Measurements from ENCODE around the gene LIME1. TPM values are rescaled to one million over a fixed set of nuclear protein-coding genes. Genes with fewer than 3 reads are reported as not detected.
A peak's percentile ranks its signal among the peaks of the same experiment; 100 is the strongest.
"Not testable (repeated sequence)": the region's sequence is repeated elsewhere in the genome, so short reads cannot be mapped to it uniquely, and the experiment has no call there.

Gene LIME1
- total and polyA plus RNA-seq, 8 donors = 3.0 to 10.8 (median 6.3) TPM

DNA sequence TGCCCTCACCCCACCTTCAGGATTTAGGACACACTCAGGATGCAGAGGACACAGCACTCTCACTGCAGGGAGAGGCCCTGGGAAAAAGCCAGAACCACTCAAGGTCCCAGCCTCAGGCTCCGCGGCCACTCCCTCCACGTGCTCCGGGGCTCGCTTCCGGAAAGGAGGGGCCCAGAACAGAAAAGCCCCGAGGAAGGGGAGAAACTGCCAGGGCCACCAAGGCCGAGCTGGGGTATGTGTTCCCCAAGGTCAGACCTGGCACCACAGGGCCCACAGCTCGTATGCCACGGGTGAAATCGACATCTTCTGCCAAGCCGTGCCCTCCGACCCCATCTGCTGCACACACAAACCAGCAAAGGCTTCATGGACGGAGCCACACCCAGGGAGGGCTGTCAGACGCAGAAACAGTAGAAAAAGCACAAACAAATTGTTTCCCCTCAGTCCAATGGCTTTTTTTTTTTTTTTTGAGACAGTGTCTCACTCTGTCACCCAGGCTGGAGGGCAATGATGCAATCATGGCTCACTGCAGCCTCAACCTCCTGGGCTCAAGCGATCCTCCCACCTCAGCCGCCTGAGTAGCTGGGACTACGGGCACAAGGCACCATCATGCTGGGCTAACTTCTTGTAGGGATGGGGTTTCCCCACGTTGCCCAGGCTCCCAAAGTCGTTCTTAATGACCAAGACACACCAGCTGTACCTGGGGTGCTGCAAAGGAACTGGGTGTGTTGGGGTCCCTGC, 36.5 kb downstream of the LIME1 start:
- intact Hi-C loops (cut with DNase I) = no loop called here
- H3K27me3 ChIP-seq = peaks cover 0 to 10% of the 10 kb centered on the region in 2 donors
- no peaks in the 10 kb centered on the region for H3K9me3 ChIP-seq
- H3K27ac ChIP-seq = no peak overlapping the region
- peaks cover 0 to 24% of the 10 kb centered on the region in 2 donors for H3K4me1 ChIP-seq
- TF ChIP-seq, protein P1, sequence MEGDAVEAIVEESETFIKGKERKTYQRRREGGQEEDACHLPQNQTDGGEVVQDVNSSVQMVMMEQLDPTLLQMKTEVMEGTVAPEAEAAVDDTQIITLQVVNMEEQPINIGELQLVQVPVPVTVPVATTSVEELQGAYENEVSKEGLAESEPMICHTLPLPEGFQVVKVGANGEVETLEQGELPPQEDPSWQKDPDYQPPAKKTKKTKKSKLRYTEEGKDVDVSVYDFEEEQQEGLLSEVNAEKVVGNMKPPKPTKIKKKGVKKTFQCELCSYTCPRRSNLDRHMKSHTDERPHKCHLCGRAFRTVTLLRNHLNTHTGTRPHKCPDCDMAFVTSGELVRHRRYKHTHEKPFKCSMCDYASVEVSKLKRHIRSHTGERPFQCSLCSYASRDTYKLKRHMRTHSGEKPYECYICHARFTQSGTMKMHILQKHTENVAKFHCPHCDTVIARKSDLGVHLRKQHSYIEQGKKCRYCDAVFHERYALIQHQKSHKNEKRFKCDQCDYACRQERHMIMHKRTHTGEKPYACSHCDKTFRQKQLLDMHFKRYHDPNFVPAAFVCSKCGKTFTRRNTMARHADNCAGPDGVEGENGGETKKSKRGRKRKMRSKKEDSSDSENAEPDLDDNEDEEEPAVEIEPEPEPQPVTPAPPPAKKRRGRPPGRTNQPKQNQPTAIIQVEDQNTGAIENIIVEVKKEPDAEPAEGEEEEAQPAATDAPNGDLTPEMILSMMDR (IDR thresholded peaks at IDR 0.05) = no peak
- H3K4me3 ChIP-seq = no peak overlapping the region
- H3K36me3 ChIP-seq = peaks cover 0 to 14% of the 10 kb centered on the region in 2 donors
- DNase-seq (peak in 1 of 4 donors; percentile 75), ATAC-seq (peak; percentile 63)

DNA sequence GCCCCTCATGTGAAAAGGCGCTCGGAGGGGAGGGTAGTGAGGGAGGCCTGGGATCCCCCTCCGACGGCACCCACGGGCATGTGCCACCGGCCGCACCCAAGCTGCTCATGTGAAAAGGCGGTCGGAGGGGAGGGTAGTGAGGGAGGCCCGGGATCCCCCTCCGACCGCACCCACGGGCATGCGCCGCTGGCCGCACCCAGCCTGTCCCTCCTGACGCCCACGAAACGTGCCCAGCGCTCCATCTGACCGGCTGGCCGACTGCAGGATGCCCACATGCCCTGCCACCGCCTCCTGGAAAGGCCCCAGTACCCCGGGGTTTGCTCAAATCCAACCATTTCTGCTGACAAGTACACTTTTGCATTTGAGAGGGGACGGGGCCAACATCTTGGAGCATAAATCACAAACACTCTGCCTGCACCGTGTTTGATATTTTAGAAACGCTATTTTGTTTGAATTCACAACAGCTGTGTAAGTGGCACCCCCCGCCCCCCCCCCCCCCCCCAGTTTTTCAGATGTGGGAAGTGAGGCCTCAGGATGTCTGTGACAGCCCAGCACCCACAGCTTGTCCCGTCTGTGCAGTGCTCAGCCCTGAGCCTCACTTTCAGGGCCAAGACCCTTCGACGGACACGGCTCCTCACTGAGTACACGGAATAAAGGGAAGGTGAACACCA, 37.2 kb downstream of the LIME1 start:
- intact Hi-C loops (cut with DNase I) = no loop called here
- ATAC-seq = no peak
- Histone ChIP-seq H3K9me3 (no peaks in the 10 kb centered on the region), H3K4me3 (no peak overlapping the region), H3K27me3 (peaks cover 0 to 10% of the 10 kb centered on the region in 2 donors), H3K27ac (no peak overlapping the region), H3K36me3 (peaks cover 0 to 11% of the 10 kb centered on the region in 2 donors), H3K4me1 (peaks cover 0 to 24% of the 10 kb centered on the region in 2 donors)
- peak in 1 of 4 donors; percentile 63 for DNase-seq
- TF ChIP-seq, protein P1 (IDR thresholded peaks at IDR 0.05) = no peak

DNA sequence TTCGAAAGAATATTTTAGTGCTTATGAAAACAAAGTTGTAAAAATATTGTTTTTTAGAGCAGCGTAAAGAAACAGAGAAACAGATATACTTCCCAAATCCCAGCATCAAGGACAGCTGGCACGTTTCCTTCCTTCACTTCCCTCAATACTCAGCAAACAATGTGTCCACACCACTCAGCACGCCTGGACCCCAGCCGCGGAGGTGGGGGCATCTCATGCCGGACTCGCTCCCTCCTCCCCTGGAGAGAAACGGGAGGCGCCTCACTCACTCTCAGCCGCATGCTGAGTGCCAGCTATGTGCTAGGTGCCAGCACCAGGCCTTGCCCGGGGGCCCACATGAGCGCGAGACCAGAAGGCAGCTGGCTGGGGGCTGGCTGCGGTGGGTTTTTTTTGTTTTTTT, 37.8 kb downstream of the LIME1 start:
- TF ChIP-seq, protein P1 (IDR thresholded peaks at IDR 0.05) = no peak
- Histone ChIP-seq H3K27me3 (peaks cover 0 to 10% of the 10 kb centered on the region in 2 donors), H3K4me3 (peak overlapping the region in 1 of 2 donors; percentile 1), H3K36me3 (peaks cover 0 to 6% of the 10 kb centered on the region in 2 donors), H3K27ac (no peak overlapping the region), H3K9me3 (no peaks in the 10 kb centered on the region), H3K4me1 (peaks cover 0 to 24% of the 10 kb centered on the region in 2 donors)
- intact Hi-C loops (cut with DNase I) = no loop called here
- ATAC-seq = no peak
- peak in 3 of 4 donors; percentile 53 to 68 (median 59) for DNase-seq

DNA sequence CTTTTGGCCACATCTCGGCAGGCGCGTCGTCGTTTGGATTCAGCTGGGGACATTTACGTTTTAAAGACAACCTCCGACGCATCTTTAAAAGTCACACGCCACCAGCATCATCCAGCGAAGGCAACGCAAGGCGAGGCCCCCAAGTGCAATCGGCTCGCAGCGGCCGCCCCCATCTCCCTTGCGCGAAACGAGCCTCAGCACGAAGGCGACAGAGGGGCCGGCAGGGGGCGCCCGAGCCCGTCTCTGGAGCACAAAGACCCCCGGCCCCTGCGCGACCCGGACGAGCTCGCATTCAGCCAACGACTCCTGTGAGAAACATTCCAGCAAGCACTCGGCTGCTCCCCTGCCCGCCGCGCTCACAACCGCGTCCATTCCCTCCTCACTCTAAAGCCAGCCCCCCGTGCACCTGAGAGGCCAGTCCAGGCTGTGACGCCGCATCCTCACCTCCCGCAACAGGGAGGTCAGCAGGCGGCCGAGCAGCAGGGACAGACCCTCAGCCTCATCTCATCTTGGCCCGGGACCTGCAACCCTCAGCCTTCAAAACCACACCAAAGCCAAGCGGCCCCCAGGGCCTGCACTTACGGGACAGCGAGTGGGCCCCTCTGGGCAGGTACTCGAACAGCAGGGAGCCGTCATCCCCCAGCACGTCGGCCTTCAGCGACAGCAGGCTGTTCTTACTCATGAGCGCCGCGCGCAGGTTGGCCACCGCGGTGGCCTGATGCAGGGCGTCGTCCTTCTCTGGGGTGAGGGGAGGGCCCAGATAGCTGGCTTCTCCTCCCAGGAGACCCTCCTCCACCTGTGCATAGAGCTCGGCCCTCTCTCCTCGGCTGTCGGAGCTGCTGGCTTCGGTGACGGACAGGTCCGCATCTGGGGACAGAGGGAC, 38.9 kb downstream of the LIME1 start:
- DNase-seq (peak in 3 of 4 donors; percentile 66 to 81 (median 81)), ATAC-seq (peak; percentile 64)
- TF ChIP-seq, protein P1 (IDR thresholded peaks at IDR 0.05) = peak; percentile 41 to 71
- Histone ChIP-seq H3K4me1 (peaks cover 0 to 24% of the 10 kb centered on the region in 2 donors), H3K36me3 (peaks cover 0 to 6% of the 10 kb centered on the region in 2 donors), H3K27ac (no peak overlapping the region), H3K9me3 (no peaks in the 10 kb centered on the region), H3K4me3 (peak overlapping the region in 1 of 2 donors; percentile 1), H3K27me3 (peaks cover 0 to 10% of the 10 kb centered on the region in 2 donors)
- intact Hi-C loops (cut with DNase I) = no loop called here

DNA sequence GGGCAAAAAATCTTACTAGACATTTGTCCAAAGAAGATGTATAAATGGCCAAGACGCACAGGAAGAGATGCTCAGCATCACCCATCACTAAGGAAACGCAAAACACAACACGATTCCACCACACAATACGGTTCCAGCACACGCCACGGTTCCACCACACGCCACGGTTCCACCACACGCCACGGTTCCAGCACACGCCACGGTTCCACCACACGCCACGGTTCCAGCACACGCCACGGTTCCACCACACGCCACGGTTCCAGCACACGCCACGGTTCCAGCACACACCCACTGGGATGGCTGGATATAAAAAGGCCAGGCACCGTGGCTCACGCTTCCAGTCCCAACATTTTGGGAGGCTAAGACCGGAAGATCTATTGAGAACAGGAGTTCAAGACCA, 40.4 kb downstream of the LIME1 start:
- intact Hi-C loops (cut with DNase I) = not testable (repeated sequence)

More for the DNA sequence above, 40.4 kb downstream of the LIME1 start:
- H3K27ac ChIP-seq, ATAC-seq, DNase-seq, H3K36me3 ChIP-seq, H3K9me3 ChIP-seq, H3K27me3 ChIP-seq, H3K4me3 ChIP-seq: not testable (repeated sequence)
- peaks cover 0 to 24% of the 10 kb centered on the region in 2 donors for H3K4me1 ChIP-seq

Data from left lung (tissue), 10 donors.